Measurements from ENCODE around the gene TAF10. TPM values are rescaled to one million over a fixed set of nuclear protein-coding genes. Genes with fewer than 3 reads are reported as not detected.

TAF10 gene
- total and polyA plus RNA-seq, 2 of the 13 experiments (the other 11 are each of a cell fraction or from before 2014, with no cell fraction given) = 71.3 to 134 TPM

DNA sequence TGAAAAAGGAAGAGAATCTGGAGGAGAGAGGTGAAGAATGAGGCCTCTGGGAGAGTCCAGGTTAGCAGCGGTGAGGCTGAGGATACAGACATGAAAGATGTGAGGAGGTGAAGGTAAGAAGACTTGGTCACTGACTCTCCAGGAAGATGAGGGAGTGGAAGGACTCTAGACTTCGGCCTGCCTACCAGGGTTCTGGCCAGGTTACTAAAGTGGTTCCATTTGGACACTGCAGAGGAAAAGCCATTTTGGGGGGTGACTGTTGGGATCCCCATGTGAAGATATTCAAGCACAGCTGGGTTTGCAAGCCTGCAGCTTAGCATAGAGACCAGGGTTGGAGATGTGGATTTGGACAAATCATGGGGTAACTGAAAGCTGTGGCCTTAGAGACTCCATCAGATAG, 35.8 kb upstream of the TAF10 start (continued):
- TF ChIP-seq ZNF17 (CRISPR knock-in tag; IDR thresholded peaks at IDR 0.05) (no peak), MIER2 (CRISPR knock-in tag; IDR thresholded peaks at IDR 0.05) (no peak)
- TF ChIP-seq, protein P1, sequence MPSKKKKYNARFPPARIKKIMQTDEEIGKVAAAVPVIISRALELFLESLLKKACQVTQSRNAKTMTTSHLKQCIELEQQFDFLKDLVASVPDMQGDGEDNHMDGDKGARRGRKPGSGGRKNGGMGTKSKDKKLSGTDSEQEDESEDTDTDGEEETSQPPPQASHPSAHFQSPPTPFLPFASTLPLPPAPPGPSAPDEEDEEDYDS (CRISPR knock-in tag; IDR thresholded peaks at IDR 0.05) = no peak

DNA sequence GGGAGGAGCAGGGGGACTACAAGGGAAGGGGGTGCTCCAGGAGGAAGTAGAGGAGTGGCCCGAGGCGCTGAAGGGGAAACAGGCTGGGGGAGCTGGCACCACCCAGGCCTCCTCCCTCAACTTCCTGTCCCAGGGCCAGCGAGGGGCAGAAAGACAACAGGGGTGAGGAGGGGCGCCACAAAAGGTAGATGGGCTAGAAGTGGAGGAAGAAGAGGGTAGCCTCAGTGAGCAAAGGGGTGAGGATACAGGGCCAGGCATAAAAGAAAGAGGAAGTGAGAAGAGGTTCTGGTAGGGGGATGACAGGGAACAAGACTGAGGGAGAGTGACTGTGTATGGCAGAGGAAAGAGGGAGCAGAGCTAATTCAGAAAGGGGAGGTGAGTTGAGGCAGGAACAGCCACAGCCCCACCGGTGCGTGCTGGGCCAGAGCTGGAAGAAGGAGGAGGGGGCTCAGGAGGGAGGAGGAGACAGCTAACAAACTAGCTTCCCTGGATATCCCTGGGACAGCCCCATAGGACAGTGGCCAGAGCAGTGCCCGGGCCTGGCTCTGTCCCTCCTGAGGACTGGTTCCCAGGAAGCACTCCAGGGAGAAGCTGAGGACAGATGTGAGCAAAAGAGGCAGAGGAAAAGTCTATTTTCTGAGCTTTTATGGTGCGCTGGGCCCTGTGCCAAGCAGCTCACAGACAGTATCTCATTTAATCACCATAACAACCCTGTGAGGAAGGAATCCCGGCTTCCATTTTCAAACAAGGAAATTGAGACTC, 35.1 kb upstream of the TAF10 start:
- Histone ChIP-seq H3K4me2 (ENCODE audit: low read depth, low read length) (no peak overlapping the region), H3K27ac (ENCODE audit: extremely low read length, insufficient read depth, low read length) (no peak overlapping the region), H3K9me3 (ENCODE audit: low read length) (no peaks in the 10 kb centered on the region), H4K20me1 (ENCODE audit: insufficient read depth, low read length) (no peaks in the 10 kb centered on the region; the same call in 1 of the 2 replicates), H2AFZ (ENCODE audit: low read length) (no peak overlapping the region), H3K36me3 (replicated peaks in 1 of 2; ENCODE audit: control insufficient read depth in 1 of 2, insufficient read depth in 2 of 2, low read length in 2 of 2) (no peaks in the 10 kb centered on the region), H3K4me1 (ENCODE audit: insufficient read depth, low read length) (no peaks in the 10 kb centered on the region), H3K4me3 (replicated peaks in 1 of 3; ENCODE audit: insufficient read depth in 1 of 3, low read depth in 2 of 3, low read length in 3 of 3) (no peak overlapping the region), H3K79me2 (ENCODE audit: insufficient read depth, low read length) (no peaks in the 10 kb centered on the region), H3K27me3 (ENCODE audit: control insufficient read depth in 1 of 2, insufficient read depth in 2 of 2, low read length in 2 of 2) (peaks cover 3 to 99% of the 10 kb centered on the region in 2 experiments; a peak in 4 of 5 replicates), H3K9ac (ENCODE audit: insufficient read depth, low read depth, low read length) (no peak overlapping the region)
- CTCF ChIA-PET (ENCODE audit: low intra/inter-chr PET ratio, low total read pairs) = no interaction called here
- FAIRE-seq (no peak), ATAC-seq (no peak), DNase-seq (ENCODE audit: low spot score) (no peak)
- intact Hi-C loops (cut with micrococcal nuclease; ENCODE audit: unreplicated experiment) = loop anchor here (1.0 kb wide), 1 partner anchor 23 kb away; no protein-coding TSS in a partner anchor
- POLR2A ChIA-PET = no interaction called here
- WGBS (ENCODE audit: low lambda C conversion rate) = 24% methylated on average over 9 of the region's 9 CpGs
- in situ Hi-C loops (cut with HindIII; ENCODE audit: extremely low pct_ligation_motif_present, low pct_unique_long_range_greater_than_20kb) = no loop called here
- BruUV-seq (replicated peaks) = no TSS peak
- TF ChIP-seq TOE1 (CRISPR knock-in tag; IDR thresholded peaks at IDR 0.05) = no peak
- TF ChIP-seq, protein P2, sequence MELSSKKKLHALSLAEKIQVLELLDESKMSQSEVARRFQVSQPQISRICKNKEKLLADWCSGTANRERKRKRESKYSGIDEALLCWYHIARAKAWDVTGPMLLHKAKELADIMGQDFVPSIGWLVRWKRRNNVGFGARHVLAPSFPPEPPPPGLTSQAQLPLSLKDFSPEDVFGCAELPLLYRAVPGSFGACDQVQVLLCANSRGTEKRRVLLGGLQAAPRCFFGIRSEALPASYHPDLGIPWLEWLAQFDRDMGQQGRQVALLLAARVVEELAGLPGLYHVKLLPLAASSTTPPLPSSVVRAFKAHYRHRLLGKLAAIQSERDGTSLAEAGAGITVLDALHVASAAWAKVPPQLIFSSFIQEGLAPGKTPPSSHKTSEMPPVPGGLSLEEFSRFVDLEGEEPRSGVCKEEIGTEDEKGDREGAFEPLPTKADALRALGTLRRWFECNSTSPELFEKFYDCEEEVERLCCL (CRISPR knock-in tag; IDR thresholded peaks at IDR 0.05; ENCODE audit: borderline replicate concordance) = no peak
- TF ChIP-seq ZNF549 (CRISPR knock-in tag; IDR thresholded peaks at IDR 0.05) = no peak
- TF ChIP-seq NR2C2 (CRISPR knock-in tag; IDR thresholded peaks at IDR 0.05; ENCODE audit: borderline replicate concordance) = no peak
- TF ChIP-seq PTBP1 (IDR thresholded peaks at IDR 0.05; ENCODE audit: low read depth, low read length, poor library complexity, severe bottlenecking) = no peak
- TF ChIP-seq WIZ (CRISPR knock-in tag; IDR thresholded peaks at IDR 0.05) = no peak
- TF ChIP-seq ZFAT (CRISPR knock-in tag; conservative IDR thresholded peaks at IDR 0.05) = no peak
- TF ChIP-seq HDAC2 (CRISPR knock-in tag; IDR thresholded peaks at IDR 0.05) = no peak
- no peak for TF ChIP-seq SMARCC2 (IDR thresholded peaks at IDR 0.05)
- TF ChIP-seq ZNF205 (CRISPR knock-in tag; IDR thresholded peaks at IDR 0.05) = no peak
- TF ChIP-seq KDM2A (CRISPR knock-in tag; IDR thresholded peaks at IDR 0.05; ENCODE audit: borderline replicate concordance, low read depth) = no peak
- TF ChIP-seq, protein P3, sequence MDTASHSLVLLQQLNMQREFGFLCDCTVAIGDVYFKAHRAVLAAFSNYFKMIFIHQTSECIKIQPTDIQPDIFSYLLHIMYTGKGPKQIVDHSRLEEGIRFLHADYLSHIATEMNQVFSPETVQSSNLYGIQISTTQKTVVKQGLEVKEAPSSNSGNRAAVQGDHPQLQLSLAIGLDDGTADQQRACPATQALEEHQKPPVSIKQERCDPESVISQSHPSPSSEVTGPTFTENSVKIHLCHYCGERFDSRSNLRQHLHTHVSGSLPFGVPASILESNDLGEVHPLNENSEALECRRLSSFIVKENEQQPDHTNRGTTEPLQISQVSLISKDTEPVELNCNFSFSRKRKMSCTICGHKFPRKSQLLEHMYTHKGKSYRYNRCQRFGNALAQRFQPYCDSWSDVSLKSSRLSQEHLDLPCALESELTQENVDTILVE (CRISPR knock-in tag; IDR thresholded peaks at IDR 0.05) = no peak

Measured in HepG2 (cell line).